Stimulated activated naive B cell treated with anti-CD40 and anti-IgM and Interleukin-4, amounts not matched to agents 10 μg/mL and 1 μg/mL and 100 μg/mL, for 72 hours (primary cell): ENCODE measurements around the gene KLHDC4.
A peak's percentile ranks its signal among the peaks of the same experiment; 100 is the strongest.

Experiments
- ATAC-seq, 2 donors: fragments of 150-1000 bp; cut with Tn5 transposase; replicated peaks; 2 replicates each; pipeline ENCODE4 v1.10.0; 2021; ENCODE audit warnings: moderate library complexity in 1 of 2
- DNase-seq: peaks from one replicate; pipeline ENCODE4 v3.0.0; 2021
- H3K27ac Mint-ChIP-seq: one replicate; pipeline ENCODE4 v1.8.0; 2022; ENCODE audit warnings: mild to moderate bottlenecking, mixed read lengths
- H3K27me3 Mint-ChIP-seq, 2 donors: one replicate each; pipeline ENCODE4 v1.8.0; 2022; ENCODE audit warnings: mixed read lengths in 2 of 2
- H3K36me3 Mint-ChIP-seq, 2 donors: one replicate each; pipeline ENCODE4 v1.8.0; 2022; ENCODE audit warnings: mixed read lengths in 2 of 2, mild to moderate bottlenecking in 1 of 2
- H3K4me1 Mint-ChIP-seq, 2 donors: one replicate each; pipeline ENCODE4 v1.8.0; 2022; ENCODE audit warnings: mixed read lengths in 2 of 2, mild to moderate bottlenecking in 1 of 2
- H3K4me3 Mint-ChIP-seq, 2 donors: one replicate each; pipeline ENCODE4 v1.8.0; 2022; ENCODE audit warnings: mild to moderate bottlenecking in 2 of 2, mixed read lengths in 2 of 2, moderate library complexity in 1 of 2
- H3K9me3 Mint-ChIP-seq, 2 donors: one replicate each; pipeline ENCODE4 v1.8.0; 2022; ENCODE audit warnings: mixed read lengths in 2 of 2, mild to moderate bottlenecking in 1 of 2

The KLHDC4 gene

GRCh38 chr16:87661561-87661960 is 104.2 kb downstream of the KLHDC4 start:
- peak; percentile 36 for DNase-seq
- H3K4me1 Mint-ChIP-seq = no peaks in the 10 kb centered on the region

GRCh38 chr16:87658564-87659225 is 107.1 kb downstream of the KLHDC4 start:
- peaks cover 27 to 56% of the 10 kb centered on the region in 2 donors for H3K27me3 Mint-ChIP-seq
- DNase-seq (no peak), ATAC-seq (no peak)
- peaks cover 0 to 7% of the 10 kb centered on the region in 2 donors for H3K36me3 Mint-ChIP-seq
- H3K4me3 Mint-ChIP-seq = no peak overlapping the region
- H3K27ac Mint-ChIP-seq = no peak overlapping the region
- no peaks in the 10 kb centered on the region for H3K4me1 Mint-ChIP-seq
- H3K9me3 Mint-ChIP-seq = peaks cover 0 to 9% of the 10 kb centered on the region in 2 donors

More at GRCh38 chr16:87661561-87661960, 104.2 kb downstream of the KLHDC4 start:
- Mint-ChIP-seq H3K27ac (no peak overlapping the region), H3K36me3 (peaks cover 0 to 7% of the 10 kb centered on the region in 2 donors), H3K27me3 (peaks cover 23 to 49% of the 10 kb centered on the region in 2 donors), H3K9me3 (peaks cover 0 to 9% of the 10 kb centered on the region in 2 donors), H3K4me3 (no peak overlapping the region)
- peak; percentile 84 to 87 for ATAC-seq
